A549 (cell line): ENCODE results near the gene DTWD1.

Experiments
- BHLHE40 ChIP-seq: IDR thresholded peaks from 2 replicates; pipeline ENCODE4 v1.6.1; 2012; ENCODE audit warnings: low read depth, low read length, inconsistent platforms
- KDM1A ChIP-seq: fragments of 200-600 bp; sonication (generic); IDR thresholded peaks from 2 replicates; pipeline ENCODE4 v1.6.1; 2016; ENCODE audit warnings: low read depth, mild to moderate bottlenecking
- MYC ChIP-seq: IDR thresholded peaks from 2 replicates; pipeline ENCODE4 v1.6.1; 2012; ENCODE audit warnings: mild to moderate bottlenecking, inconsistent platforms, low read length, improper control_type of control experiment, borderline replicate concordance
- NFE2L2 ChIP-seq: fragments of 150-350 bp; conservative IDR thresholded peaks from 2 replicates; pipeline ENCODE4 v1.6.1; 2014; ENCODE audit warnings: low read length
- TF ChIP-seq, protein P1 (sequence below): fragments of >200 bp; sonication (Bioruptor Twin); formaldehyde crosslinking; IDR thresholded peaks from 3 replicates; pipeline ENCODE4 v1.5.1; 2016

DNA sequence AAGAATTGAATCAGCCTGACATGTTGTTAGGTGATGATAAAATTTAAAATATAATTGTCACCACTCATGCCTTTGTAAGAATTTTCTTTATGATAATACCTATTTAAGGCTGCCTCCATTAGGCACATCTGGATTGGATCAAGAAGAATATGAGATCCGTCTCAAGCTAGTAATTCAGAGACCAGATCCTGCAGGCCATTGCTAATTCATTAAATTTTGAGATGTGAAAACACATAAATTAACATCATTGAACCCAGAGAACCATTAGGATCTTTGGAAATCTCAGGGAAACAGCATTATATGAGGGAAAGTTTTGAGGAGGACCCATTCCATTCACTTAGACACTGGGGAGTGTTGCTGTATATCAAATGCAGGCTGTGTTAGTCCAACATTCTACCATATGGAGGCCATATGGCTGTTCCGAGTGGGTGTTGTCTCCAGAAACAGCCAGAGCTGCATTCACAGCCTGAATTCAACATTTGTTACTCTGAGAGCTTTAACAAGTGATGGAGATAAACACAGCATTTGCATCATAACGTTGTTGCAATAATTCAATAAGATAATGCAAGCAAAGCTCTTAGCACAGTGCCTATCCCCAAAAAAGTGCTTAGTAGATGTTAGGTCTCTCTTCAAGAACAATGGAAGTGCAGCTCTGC is 67.4 kb downstream of the DTWD1 start:
- no peak for TF ChIP-seq KDM1A
- TF ChIP-seq, protein P1, sequence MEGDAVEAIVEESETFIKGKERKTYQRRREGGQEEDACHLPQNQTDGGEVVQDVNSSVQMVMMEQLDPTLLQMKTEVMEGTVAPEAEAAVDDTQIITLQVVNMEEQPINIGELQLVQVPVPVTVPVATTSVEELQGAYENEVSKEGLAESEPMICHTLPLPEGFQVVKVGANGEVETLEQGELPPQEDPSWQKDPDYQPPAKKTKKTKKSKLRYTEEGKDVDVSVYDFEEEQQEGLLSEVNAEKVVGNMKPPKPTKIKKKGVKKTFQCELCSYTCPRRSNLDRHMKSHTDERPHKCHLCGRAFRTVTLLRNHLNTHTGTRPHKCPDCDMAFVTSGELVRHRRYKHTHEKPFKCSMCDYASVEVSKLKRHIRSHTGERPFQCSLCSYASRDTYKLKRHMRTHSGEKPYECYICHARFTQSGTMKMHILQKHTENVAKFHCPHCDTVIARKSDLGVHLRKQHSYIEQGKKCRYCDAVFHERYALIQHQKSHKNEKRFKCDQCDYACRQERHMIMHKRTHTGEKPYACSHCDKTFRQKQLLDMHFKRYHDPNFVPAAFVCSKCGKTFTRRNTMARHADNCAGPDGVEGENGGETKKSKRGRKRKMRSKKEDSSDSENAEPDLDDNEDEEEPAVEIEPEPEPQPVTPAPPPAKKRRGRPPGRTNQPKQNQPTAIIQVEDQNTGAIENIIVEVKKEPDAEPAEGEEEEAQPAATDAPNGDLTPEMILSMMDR, result no peak
- no peak for TF ChIP-seq BHLHE40
- TF ChIP-seq NFE2L2, result no peak
- TF ChIP-seq MYC, result no peak
